Endothelial cell of umbilical vein (primary cell): ENCODE results near the gene INO80B. TPM values are rescaled to one million over a fixed set of nuclear protein-coding genes. Genes with fewer than 3 reads are reported as not detected.

Experiments used
- BruUV-seq: library from RNA; stranded (reverse); fragments of 400-500 nt; replicated peaks from 2 replicates; lab custom pipeline; 2021; lab: Mats Ljungman, UMichigan
- CTCF ChIA-PET: fragments of 300-600, 350-600 bp; sonication (Branson Sonifier 250); formaldehyde crosslinking; loops from one replicate; lab custom pipeline; 2021; ENCODE audit warnings: antibody characterized with exemption, inconsistent platforms; lab: Charles Lee
- POLR2A ChIA-PET: fragments of 300-600, 350-600 bp; sonication (Branson Sonifier 250); formaldehyde crosslinking; loops from one replicate; lab custom pipeline; 2021; ENCODE audit warnings: antibody characterized with exemption, inconsistent platforms; lab: Charles Lee
- DNase-seq: peaks from one replicate; pipeline ENCODE4 v3.0.0-alpha.2; 2011; ENCODE audit warnings: low read depth, low spot score
- FAIRE-seq: peaks from 2 replicates; lab custom pipeline; 2011; peaks lifted over from hg19 to GRCh38; lab: Jason Lieb, UNC
- H2AFZ ChIP-seq: 2 replicates; pipeline ENCODE4 v1.6.0; 2012; ENCODE audit warnings: low read depth, low read length, control low read depth, inconsistent platforms
- H3K27ac ChIP-seq: 2 replicates; pipeline ENCODE4 v1.5.1; 2011; ENCODE audit warnings: low read depth, mild to moderate bottlenecking, control low read depth, low read length, moderate library complexity; ENCODE audit not compliant: insufficient read depth
- H3K27me3 ChIP-seq, 2 experiments: 2 replicates each; pipeline versions ENCODE4 v1.6.0 to v1.6.1; 2011; ENCODE audit warnings: low read length in 2 of 2, mixed read lengths in 1 of 2; ENCODE audit not compliant: control insufficient read depth in 2 of 2, insufficient read depth in 2 of 2
- H3K36me3 ChIP-seq, 2 experiments: 2 replicates in 1 of 2; 3 replicates in 1 of 2; pipeline ENCODE4 v1.5.1; 2011; ENCODE audit warnings: low read length in 2 of 2, mild to moderate bottlenecking in 1 of 2, moderate library complexity in 1 of 2; ENCODE audit not compliant: control insufficient read depth in 2 of 2, insufficient read depth in 2 of 2; ENCODE audit errors: extremely low read depth in 1 of 2
- H3K4me1 ChIP-seq: 3 replicates; pipeline ENCODE4 v1.5.1; 2011; ENCODE audit warnings: mild to moderate bottlenecking, low read length; ENCODE audit not compliant: control insufficient read depth, insufficient read depth; ENCODE audit errors: extremely low read depth
- H3K4me2 ChIP-seq: 2 replicates; pipeline ENCODE4 v1.6.1; 2011; ENCODE audit warnings: low read length, control low read depth, mixed read lengths; ENCODE audit not compliant: insufficient read depth
- H3K4me3 ChIP-seq, 3 experiments: fragments of 200-600 bp in 1 of 3; sonication (generic), shearing (Covaris generic) in 1 of 3; replicated peaks in 1 of 3; 2 replicates each; pipeline ENCODE4 v1.5.1; 2011 to 2016; ENCODE audit warnings: control low read depth in 3 of 3, low read length in 3 of 3, mild to moderate bottlenecking in 2 of 3, inconsistent platforms in 1 of 3, low read depth in 1 of 3, moderate library complexity in 1 of 3; ENCODE audit not compliant: insufficient read depth in 1 of 3
- H3K79me2 ChIP-seq: 2 replicates; pipeline ENCODE4 v1.6.0; 2012; ENCODE audit warnings: low read length, inconsistent platforms; ENCODE audit not compliant: control insufficient read depth, insufficient read depth
- H3K9ac ChIP-seq: replicated peaks from 2 replicates; pipeline ENCODE3; 2011; ENCODE audit warnings: low read length, control low read depth; ENCODE audit not compliant: insufficient read depth; ENCODE audit errors: extremely low read depth
- H3K9me1 ChIP-seq: replicated peaks from 3 replicates; pipeline ENCODE4 v1.6.0; 2011; ENCODE audit warnings: mild to moderate bottlenecking, low read length; ENCODE audit not compliant: control insufficient read depth, insufficient read depth; ENCODE audit errors: extremely low read depth
- H3K9me3 ChIP-seq: replicated peaks from 2 replicates; pipeline ENCODE4 v1.5.1; 2012; ENCODE audit warnings: low read length, inconsistent platforms; ENCODE audit not compliant: control insufficient read depth, insufficient read depth
- H4K20me1 ChIP-seq: replicated peaks from 2 replicates; pipeline ENCODE3; 2011; ENCODE audit warnings: mild to moderate bottlenecking, low read length; ENCODE audit not compliant: control insufficient read depth, insufficient read depth; ENCODE audit errors: extremely low read depth
- CTCF ChIP-seq, 2 donors: IDR thresholded peaks; 1 replicate in 1 of 2; 2 replicates in 1 of 2; pipeline ENCODE4 v1.5.1; 2011; ENCODE audit warnings: low read length in 2 of 2, mild to moderate bottlenecking in 2 of 2, moderate library complexity in 2 of 2, control low read depth in 1 of 2, inconsistent platforms in 1 of 2, low read depth in 1 of 2; ENCODE audit not compliant: insufficient read depth in 1 of 2; ENCODE audit errors: extremely low read depth in 1 of 2
- EZH2 ChIP-seq: IDR thresholded peaks from 2 replicates; pipeline ENCODE4 v1.6.1; 2012; ENCODE audit warnings: borderline replicate concordance, low read depth, mild to moderate bottlenecking, moderate library complexity, low read length, inconsistent platforms; ENCODE audit not compliant: severe bottlenecking
- FOS ChIP-seq: IDR thresholded peaks from 2 replicates; pipeline ENCODE4 v1.6.1; 2011; ENCODE audit warnings: mild to moderate bottlenecking, low read length, moderate library complexity, borderline replicate concordance; ENCODE audit not compliant: insufficient read depth
- GATA2 ChIP-seq: IDR thresholded peaks from 2 replicates; pipeline ENCODE4 v1.7.0; 2011; ENCODE audit warnings: low read depth, mild to moderate bottlenecking, moderate library complexity, mixed read lengths, low read length; ENCODE audit not compliant: insufficient read length, insufficient read depth
- JUN ChIP-seq: IDR thresholded peaks from 2 replicates; pipeline ENCODE4 v1.6.1; 2011; ENCODE audit warnings: borderline replicate concordance, low read depth; ENCODE audit not compliant: insufficient read length, insufficient read depth
- MAX ChIP-seq: IDR thresholded peaks from 2 replicates; pipeline ENCODE4 v1.6.1; 2011; ENCODE audit not compliant: insufficient read depth, insufficient read length
- MYC ChIP-seq: IDR thresholded peaks from one replicate; pipeline ENCODE4 v1.6.1; 2011; ENCODE audit warnings: mild to moderate bottlenecking, low read depth, low read length
- POLR2A ChIP-seq: IDR thresholded peaks from 2 replicates; pipeline ENCODE4 v1.6.1; 2012; ENCODE audit warnings: low read depth, mild to moderate bottlenecking, control low read depth, low read length
- POLR2AphosphoS5 ChIP-seq: IDR thresholded peaks from 2 replicates; pipeline ENCODE4 v1.6.1; 2012; ENCODE audit warnings: low read depth, mild to moderate bottlenecking, control low read depth, low read length, moderate library complexity; ENCODE audit not compliant: insufficient read depth
- dilution Hi-C: fragments of 300-500 bp; cut with MboI; formaldehyde crosslinking; loops from one replicate; pipeline ENCODE4 v1.15.0; 2019; ENCODE audit warnings: low sequenced_read_pairs; ENCODE audit not compliant: extremely low pct_ligation_motif_present
- intact Hi-C: fragments of 100-400 bp; cut with micrococcal nuclease; formaldehyde crosslinking; loops from one replicate; pipeline ENCODE4 v1.10.0; 2022
- polyA plus RNA-seq, 4 experiments: library from polyadenylated mRNA; depleted of rRNA in 3 of 4; stranded (reverse) in 3 of 4; unstranded in 1 of 4; fragments of >200 nt; gene quantifications; 2 replicates each; pipeline versions ENCODE4 v1.2.1 to v1.2.3, GENCODE V29; 2011 to 2012; ENCODE audit warnings: missing spikeins in 1 of 4
- total RNA-seq: library from RNA; stranded (reverse); gene quantifications from 2 replicates; pipeline ENCODE4 v1.2.3, GENCODE V29; 2021

The INO80B gene
- total and polyA plus RNA-seq, 2 donors (not counting 3 experiments of a cell fraction or from before 2014, with no cell fraction given) = 15.1 to 24.2 TPM

DNA sequence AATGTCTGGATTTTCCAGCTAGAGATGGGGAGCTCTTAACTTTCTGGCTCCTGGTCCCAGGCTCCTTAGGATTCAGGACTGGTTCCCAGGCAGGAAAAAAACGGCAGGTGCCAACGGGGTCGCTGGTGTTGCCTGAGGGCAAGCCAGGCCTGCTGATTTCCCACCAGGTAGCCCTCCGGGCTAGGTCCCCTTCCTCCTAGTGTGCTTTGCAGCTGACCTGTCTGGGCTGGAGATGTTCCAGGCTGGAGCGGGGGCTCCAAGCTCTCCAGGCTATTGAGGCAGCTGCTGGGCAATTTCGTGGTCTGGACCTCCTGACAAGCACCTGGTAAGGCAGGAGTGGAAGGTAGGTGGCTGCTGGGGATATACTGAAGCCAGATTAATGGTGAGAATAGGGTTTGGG, 19.6 kb downstream of the INO80B start:
- Histone ChIP-seq H3K79me2 (no peaks in the 10 kb centered on the region), H4K20me1 (no peaks in the 10 kb centered on the region), H3K4me2 (no peak overlapping the region), H3K27ac (no peak overlapping the region), H3K9me3 (no peaks in the 10 kb centered on the region), H3K9ac (no peak overlapping the region), H2AFZ (no peak overlapping the region), H3K36me3 (peaks cover 0 to 7% of the 10 kb centered on the region in 2 experiments), H3K4me3 (no peak overlapping the region), H3K27me3 (no peaks in the 10 kb centered on the region), H3K4me1 (peaks cover 13% of the 10 kb centered on the region), H3K9me1 (no peaks in the 10 kb centered on the region)
- POLR2A ChIA-PET = no interaction called here
- intact Hi-C loops = no loop called here
- dilution Hi-C loops = no loop called here
- TF ChIP-seq MAX (no peak), POLR2A (no peak), GATA2 (no peak), JUN (no peak), MYC (no peak), EZH2 (no peak), CTCF (IDR thresholded peaks at IDR 0.05; ENCODE audit: extremely low read depth in 1 of 2, insufficient read depth in 1 of 2, low read depth in 1 of 2, low read length in 2 of 2) (no peak), FOS (no peak), POLR2AphosphoS5 (no peak)
- FAIRE-seq = no peak
- no peak for DNase-seq
- BruUV-seq = no TSS peak
- CTCF ChIA-PET = interaction anchor here (0.8 to 1.8 kb wide), 5 partner anchors 9 to 225 kb away, joined by 3 to 6 read pairs (median 5); partner anchors contain the start of gene MOGS
